GM10266 (cell line): ENCODE data around the gene SCYGR1.

Source experiments
- DNase-seq: peaks from one replicate; pipeline ENCODE4 v3.0.0; 2012; ENCODE audit errors: extremely low spot score
- CTCF ChIP-seq: IDR thresholded peaks from 2 replicates; pipeline ENCODE4 v1.5.1; 2012; ENCODE audit warnings: mild to moderate bottlenecking, low read depth; ENCODE audit not compliant: control insufficient read depth, insufficient read depth; ENCODE audit errors: missing control alignments

SCYGR1 gene

GRCh38 chr2:227410191-227410590, 22.4 kb upstream of the SCYGR1 start:
- no peak for TF ChIP-seq CTCF

GRCh38 chr2:227407591-227408151, 19.9 kb upstream of the SCYGR1 start:
- DNase-seq: no peak
- TF ChIP-seq CTCF: no peak

More at GRCh38 chr2:227410191-227410590, 22.4 kb upstream of the SCYGR1 start:
- DNase-seq: no peak

- DNase-seq: peak; percentile 51
- TF ChIP-seq CTCF: peak; percentile 83
These were observed 18.7 kb upstream of the SCYGR1 start for GRCh38 chr2:227406177-227407031.

- no peak for TF ChIP-seq CTCF
- no peak for DNase-seq
These were observed 17.0 kb upstream of the SCYGR1 start for GRCh38 chr2:227404585-227405271.

- TF ChIP-seq CTCF: no peak
- no peak for DNase-seq
These were observed 15.2 kb upstream of the SCYGR1 start for GRCh38 chr2:227402959-227403358.

GRCh38 chr2:227402321-227402720, 14.6 kb upstream of the SCYGR1 start:
- TF ChIP-seq CTCF: no peak
- no peak for DNase-seq
